GM12891 (cell line): ENCODE results near the gene MUL1.
"Not testable (repeated sequence)": the region's sequence is repeated elsewhere in the genome, so short reads cannot be mapped to it uniquely, and the experiment has no call there.

Experiments used
- DNase-seq: peaks from one replicate; pipeline ENCODE4 v3.0.0; 2011; ENCODE audit warnings: low spot score; ENCODE audit not compliant: insufficient read length
- FAIRE-seq: peaks from 2 replicates; lab custom pipeline; 2011; peaks lifted over from hg19 to GRCh38; lab: Jason Lieb, UNC
- PAX5 ChIP-seq: IDR thresholded peaks from 2 replicates; pipeline ENCODE4 v1.6.1; 2011; ENCODE audit warnings: low read length, moderate library complexity, mild to moderate bottlenecking; ENCODE audit not compliant: insufficient read depth, severe bottlenecking
- POLR2A ChIP-seq: IDR thresholded peaks from 2 replicates; pipeline ENCODE4 v1.6.1; 2011; ENCODE audit warnings: low read depth, low read length, control low read depth
- POLR2AphosphoS5 ChIP-seq: IDR thresholded peaks from 2 replicates; pipeline ENCODE4 v1.6.1; 2011; ENCODE audit warnings: low read depth, low read length, control low read depth
- POU2F2 ChIP-seq: IDR thresholded peaks from 2 replicates; pipeline ENCODE4 v1.6.1; 2011; ENCODE audit warnings: low read depth, mild to moderate bottlenecking, control low read depth, low read length, moderate library complexity
- SPI1 ChIP-seq: IDR thresholded peaks from 2 replicates; pipeline ENCODE4 v1.6.1; 2011; ENCODE audit warnings: low read depth, low read length, control low read depth
- TAF1 ChIP-seq: IDR thresholded peaks from 2 replicates; pipeline ENCODE4 v1.6.1; 2011; ENCODE audit warnings: low read depth, low read length, control low read depth

Gene MUL1

GRCh38 chr1:20538760-20539551 lies 31.0 kb upstream of the MUL1 start:
- TF ChIP-seq TAF1 (no peak), SPI1 (no peak), POLR2AphosphoS5 (no peak), POLR2A (no peak), PAX5 (no peak), POU2F2 (no peak)
- FAIRE-seq (no peak), DNase-seq (no peak)

- DNase-seq (no peak), FAIRE-seq (no peak)
- TF ChIP-seq POU2F2: no peak
- no peak for TF ChIP-seq POLR2A
- no peak for TF ChIP-seq PAX5
- no peak for TF ChIP-seq TAF1
Observed at GRCh38 chr1:20538227-20538626, 30.3 kb upstream of the MUL1 start.

- FAIRE-seq (no peak), DNase-seq (no peak)
- TF ChIP-seq POLR2A (no peak), TAF1 (no peak), PAX5 (no peak), POLR2AphosphoS5 (no peak), SPI1 (no peak), POU2F2 (no peak)
Observed at GRCh38 chr1:20534659-20535417, 26.9 kb upstream of the MUL1 start.

- FAIRE-seq (no peak), DNase-seq (no peak)
- TF ChIP-seq PAX5 (no peak), POLR2AphosphoS5 (no peak), SPI1 (no peak), TAF1 (no peak), POLR2A (no peak), POU2F2 (no peak)
Observed at GRCh38 chr1:20533635-20534034, 25.7 kb upstream of the MUL1 start.

GRCh38 chr1:20530901-20531300 lies 22.9 kb upstream of the MUL1 start:
- no peak for TF ChIP-seq SPI1
- TF ChIP-seq PAX5: no peak
- no peak for TF ChIP-seq POU2F2
- TF ChIP-seq POLR2A: no peak
- TF ChIP-seq TAF1: no peak
- no peak for TF ChIP-seq POLR2AphosphoS5
- no peak for FAIRE-seq
- DNase-seq: no peak

- no peak for FAIRE-seq
- DNase-seq: no peak
- TF ChIP-seq SPI1: no peak
- TF ChIP-seq PAX5: no peak
- TF ChIP-seq POLR2A: no peak
- no peak for TF ChIP-seq POLR2AphosphoS5
- no peak for TF ChIP-seq TAF1
Observed at GRCh38 chr1:20530306-20530705, 22.4 kb upstream of the MUL1 start.

GRCh38 chr1:20528221-20528620 lies 20.3 kb upstream of the MUL1 start:
- FAIRE-seq: no peak

GRCh38 chr1:20526267-20526666 lies 18.3 kb upstream of the MUL1 start:
- no peak for TF ChIP-seq POU2F2
- TF ChIP-seq POLR2A: no peak
- TF ChIP-seq TAF1: no peak
- DNase-seq: no peak
- no peak for FAIRE-seq

More at GRCh38 chr1:20528221-20528620, 20.3 kb upstream of the MUL1 start:
- DNase-seq: no peak
- no peak for TF ChIP-seq SPI1
- no peak for TF ChIP-seq POLR2AphosphoS5
- no peak for TF ChIP-seq PAX5
- no peak for TF ChIP-seq POU2F2
- no peak for TF ChIP-seq POLR2A
- no peak for TF ChIP-seq TAF1

- no peak for TF ChIP-seq POU2F2
- no peak for TF ChIP-seq SPI1
- no peak for TF ChIP-seq POLR2A
- TF ChIP-seq PAX5: no peak
- TF ChIP-seq TAF1: no peak
- no peak for TF ChIP-seq POLR2AphosphoS5
- FAIRE-seq (peak; percentile 71), DNase-seq (peak; percentile 25)
Observed at GRCh38 chr1:20521960-20522861, 14.3 kb upstream of the MUL1 start.

GRCh38 chr1:20519609-20520262 lies 11.8 kb upstream of the MUL1 start:
- DNase-seq, FAIRE-seq: not testable (repeated sequence)
